Liver (tissue), 3 donors: ENCODE results near the gene STK32C.

ENCODE experiments used
- EGR1 ChIP-seq, 2 donors: IDR thresholded peaks; 2 replicates each; pipeline ENCODE4 v1.6.1; 2016 to 2018; ENCODE audit warnings: antibody characterized with exemption in 2 of 2, low read depth in 2 of 2
- FOXA1 ChIP-seq: IDR thresholded peaks from 2 replicates; pipeline ENCODE4 v1.6.1; 2016; ENCODE audit warnings: antibody characterized with exemption
- GABPA ChIP-seq, 2 donors: IDR thresholded peaks in 1 of 2; conservative IDR thresholded peaks in 1 of 2; 2 replicates each; pipeline ENCODE4 v1.6.1; 2016; ENCODE audit warnings: antibody characterized with exemption in 2 of 2, mild to moderate bottlenecking in 1 of 2, moderate library complexity in 1 of 2
- MAX ChIP-seq: IDR thresholded peaks from 2 replicates; pipeline ENCODE4 v1.6.1; 2016; ENCODE audit warnings: antibody characterized with exemption
- REST ChIP-seq: IDR thresholded peaks from 2 replicates; pipeline ENCODE4 v1.6.1; 2016; ENCODE audit warnings: antibody characterized with exemption, mild to moderate bottlenecking
- TAF1 ChIP-seq: conservative IDR thresholded peaks from 2 replicates; pipeline ENCODE4 v1.6.1; 2016; ENCODE audit warnings: antibody characterized with exemption, mild to moderate bottlenecking
- YY1 ChIP-seq: IDR thresholded peaks from 2 replicates; pipeline ENCODE4 v1.6.1; 2016; ENCODE audit warnings: antibody characterized with exemption, mild to moderate bottlenecking
- TF ChIP-seq, protein P1 (sequence below): fragments of 150-350 bp; IDR thresholded peaks from 2 replicates; pipeline ENCODE4 v1.5.1; 2017; ENCODE audit warnings: improper control_type of control experiment, low read depth, low read length; ENCODE audit not compliant: missing input control
- donor health status: healthy.
- donor health status: healthy.

GRCh38 chr10:132199268-132199853, 108.4 kb downstream of the STK32C start:
- TF ChIP-seq, protein P1, sequence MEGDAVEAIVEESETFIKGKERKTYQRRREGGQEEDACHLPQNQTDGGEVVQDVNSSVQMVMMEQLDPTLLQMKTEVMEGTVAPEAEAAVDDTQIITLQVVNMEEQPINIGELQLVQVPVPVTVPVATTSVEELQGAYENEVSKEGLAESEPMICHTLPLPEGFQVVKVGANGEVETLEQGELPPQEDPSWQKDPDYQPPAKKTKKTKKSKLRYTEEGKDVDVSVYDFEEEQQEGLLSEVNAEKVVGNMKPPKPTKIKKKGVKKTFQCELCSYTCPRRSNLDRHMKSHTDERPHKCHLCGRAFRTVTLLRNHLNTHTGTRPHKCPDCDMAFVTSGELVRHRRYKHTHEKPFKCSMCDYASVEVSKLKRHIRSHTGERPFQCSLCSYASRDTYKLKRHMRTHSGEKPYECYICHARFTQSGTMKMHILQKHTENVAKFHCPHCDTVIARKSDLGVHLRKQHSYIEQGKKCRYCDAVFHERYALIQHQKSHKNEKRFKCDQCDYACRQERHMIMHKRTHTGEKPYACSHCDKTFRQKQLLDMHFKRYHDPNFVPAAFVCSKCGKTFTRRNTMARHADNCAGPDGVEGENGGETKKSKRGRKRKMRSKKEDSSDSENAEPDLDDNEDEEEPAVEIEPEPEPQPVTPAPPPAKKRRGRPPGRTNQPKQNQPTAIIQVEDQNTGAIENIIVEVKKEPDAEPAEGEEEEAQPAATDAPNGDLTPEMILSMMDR, result no peak
- no peak for TF ChIP-seq FOXA1
- no peak for TF ChIP-seq EGR1 (IDR thresholded peaks at IDR 0.05; ENCODE audit: low read depth in 2 of 2)
- TF ChIP-seq REST, result no peak
- no peak for TF ChIP-seq MAX
- no peak for TF ChIP-seq GABPA (IDR thresholded peaks at IDR 0.05 in 1 of 2, conservative IDR thresholded peaks at IDR 0.05 in 1 of 2)
- TF ChIP-seq TAF1, result no peak
- no peak for TF ChIP-seq YY1
